ENCODE measurements around the gene ZNF536.
"Not testable (repeated sequence)": the region's sequence is repeated elsewhere in the genome, so short reads cannot be mapped to it uniquely, and the experiment has no call there.

Gene ZNF536

DNA sequence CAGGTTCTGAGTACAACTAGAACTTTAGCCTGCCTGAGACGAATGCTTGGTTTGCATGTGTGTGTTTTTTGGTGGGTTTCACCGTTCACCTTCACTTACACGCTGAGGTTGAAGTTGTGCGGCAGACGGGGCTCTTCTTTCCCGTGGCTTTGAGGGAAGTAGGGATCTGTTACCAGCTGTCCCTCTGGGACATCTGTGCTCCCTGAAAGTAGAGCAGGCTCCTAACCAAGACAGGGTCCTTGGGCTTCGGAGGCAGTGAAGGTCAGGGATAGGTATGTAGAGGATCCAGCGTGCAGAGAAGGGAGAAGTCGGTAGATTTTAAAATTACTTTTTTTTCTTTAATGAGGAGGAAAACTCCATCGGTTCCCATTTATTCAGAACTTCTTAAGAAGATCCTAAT lies 48.7 kb downstream of the ZNF536 start:
- DNase-seq = no peak

DNA sequence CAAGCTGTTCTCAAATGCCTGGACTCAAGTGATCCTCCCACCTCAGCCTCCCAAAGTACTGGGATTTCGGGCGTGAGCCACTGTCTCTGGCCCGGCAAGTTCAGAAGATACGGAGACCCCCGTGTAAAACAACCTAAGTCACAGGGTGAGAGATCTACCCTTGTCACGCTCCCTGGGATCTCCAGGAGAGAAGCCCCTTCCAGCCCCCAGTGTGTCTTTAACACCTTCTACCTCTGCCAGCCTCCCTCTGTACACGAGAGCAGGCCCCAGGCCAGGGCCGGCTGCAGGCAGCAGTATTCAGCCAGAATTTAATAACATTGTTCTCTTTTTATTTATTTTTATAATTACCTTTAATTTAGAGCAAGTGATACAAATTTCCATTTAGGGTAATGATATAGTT lies 49.4 kb downstream of the ZNF536 start:
- DNase-seq = no peak

DNA sequence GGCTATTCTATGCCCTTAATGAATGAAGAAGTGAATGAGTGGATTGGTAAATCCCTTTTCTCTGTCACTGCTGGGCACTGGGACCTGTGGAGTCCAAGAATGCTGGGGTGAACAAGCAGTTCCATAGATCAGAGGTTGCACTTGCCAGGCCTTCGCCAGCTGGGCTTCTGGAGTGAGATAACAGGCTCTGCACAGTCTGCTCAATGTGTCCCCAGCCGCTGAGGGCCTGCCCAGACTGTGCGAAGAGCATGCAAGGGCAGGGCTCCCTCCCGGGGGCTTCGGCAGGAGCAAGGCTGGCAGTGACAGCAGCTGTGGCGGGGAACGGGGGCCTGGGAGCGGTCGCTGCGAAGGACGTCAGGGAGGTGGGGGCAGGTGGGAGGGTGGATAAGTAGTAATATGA lies 51.3 kb downstream of the ZNF536 start:
- DNase-seq = no peak

DNA sequence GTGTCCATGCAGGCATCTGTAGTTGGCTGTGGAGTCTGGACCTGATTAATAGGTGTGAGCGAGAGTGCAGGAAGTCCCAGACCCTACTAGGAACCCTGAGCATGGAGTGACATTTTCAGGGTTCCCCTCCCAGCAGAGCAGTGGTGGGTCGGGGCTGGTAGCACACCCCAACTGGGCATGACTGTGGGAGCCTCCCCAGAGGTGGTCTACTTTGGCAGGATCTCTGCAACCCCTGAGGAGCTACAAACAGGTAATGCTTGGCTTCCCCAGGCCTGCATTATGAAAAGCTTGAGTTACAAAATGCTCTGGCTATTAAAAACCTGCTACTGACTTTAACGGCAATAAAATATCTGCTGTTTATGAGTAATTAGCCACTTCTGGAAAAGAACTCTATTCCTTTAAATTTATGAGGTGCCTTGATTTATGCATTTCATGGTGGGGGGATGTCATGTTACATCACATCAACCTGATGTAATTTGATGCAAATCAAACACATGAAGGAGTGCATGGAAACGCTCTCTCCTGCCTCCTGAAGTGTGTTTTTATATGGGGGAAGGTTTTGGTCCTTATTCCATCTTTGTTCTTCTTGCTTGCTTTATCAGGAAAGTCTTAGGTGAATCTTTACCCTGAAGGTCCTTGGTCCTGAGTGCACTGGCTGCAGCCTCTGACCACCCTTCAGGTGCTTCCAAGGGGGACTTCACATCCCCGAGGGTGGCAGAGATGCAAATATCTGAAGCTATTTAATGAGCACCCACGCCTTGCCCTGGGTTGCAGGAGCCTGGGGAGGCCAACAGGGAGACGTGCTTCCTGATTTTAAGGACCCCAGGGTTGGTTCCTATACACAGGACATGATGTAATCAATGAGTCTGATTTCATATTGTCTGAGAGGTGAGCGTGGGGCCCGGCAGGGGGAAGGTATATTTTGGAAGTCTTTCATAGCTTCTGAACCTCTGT lies 54.0 kb downstream of the ZNF536 start:
- no peak for DNase-seq

- no peak for DNase-seq
Measured at GRCh38 chr19:30426864-30427263, 54.7 kb downstream of the ZNF536 start.

DNA sequence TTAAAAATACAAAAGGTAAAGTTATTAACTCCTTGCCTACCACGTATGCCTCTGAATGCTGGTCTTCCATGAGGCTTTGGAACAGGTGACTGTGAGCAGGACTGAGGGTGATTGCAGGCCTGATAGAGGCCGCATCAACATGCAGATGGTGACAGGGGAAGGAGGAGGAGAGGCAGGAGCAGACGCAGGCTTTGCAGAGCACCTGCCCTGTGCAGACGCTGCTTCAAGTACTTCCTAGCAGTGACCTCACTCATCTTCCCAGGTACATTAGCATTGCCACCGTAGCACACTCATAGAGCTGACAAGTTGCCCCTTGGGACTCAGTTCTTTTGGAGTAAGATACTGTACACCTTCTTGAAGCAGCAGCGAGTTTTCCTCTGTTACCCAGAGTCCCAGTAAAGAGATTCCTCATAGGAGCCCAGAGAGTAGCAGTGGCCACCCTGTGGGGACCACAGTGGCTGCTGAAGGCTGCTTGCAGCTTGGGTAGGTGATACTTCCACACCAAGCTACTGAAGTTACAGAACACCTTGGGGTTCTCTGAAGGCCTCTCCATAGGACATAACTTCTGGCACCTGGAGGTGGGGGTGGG lies 56.0 kb downstream of the ZNF536 start:
- no peak for DNase-seq

DNA sequence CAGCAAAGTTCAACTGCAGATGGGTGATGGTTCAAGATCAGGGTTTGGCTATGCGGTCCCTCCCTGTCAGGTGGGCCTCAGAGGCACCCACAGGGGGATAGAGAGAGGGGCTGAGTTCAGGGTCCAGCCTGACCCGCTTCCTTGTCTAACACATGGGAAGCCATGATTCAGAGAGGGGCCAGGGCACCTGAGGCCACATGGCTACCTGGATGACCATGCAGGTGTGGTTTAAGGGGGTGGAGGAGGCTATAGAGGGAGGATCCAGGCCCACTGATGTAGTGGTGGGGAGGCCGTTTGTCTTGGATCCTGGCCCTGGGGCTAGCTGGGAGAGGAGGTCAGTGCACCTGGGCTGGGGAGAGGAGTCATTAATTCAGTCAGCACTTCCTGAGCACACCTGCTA lies 56.7 kb downstream of the ZNF536 start:
- DNase-seq = no peak

DNA sequence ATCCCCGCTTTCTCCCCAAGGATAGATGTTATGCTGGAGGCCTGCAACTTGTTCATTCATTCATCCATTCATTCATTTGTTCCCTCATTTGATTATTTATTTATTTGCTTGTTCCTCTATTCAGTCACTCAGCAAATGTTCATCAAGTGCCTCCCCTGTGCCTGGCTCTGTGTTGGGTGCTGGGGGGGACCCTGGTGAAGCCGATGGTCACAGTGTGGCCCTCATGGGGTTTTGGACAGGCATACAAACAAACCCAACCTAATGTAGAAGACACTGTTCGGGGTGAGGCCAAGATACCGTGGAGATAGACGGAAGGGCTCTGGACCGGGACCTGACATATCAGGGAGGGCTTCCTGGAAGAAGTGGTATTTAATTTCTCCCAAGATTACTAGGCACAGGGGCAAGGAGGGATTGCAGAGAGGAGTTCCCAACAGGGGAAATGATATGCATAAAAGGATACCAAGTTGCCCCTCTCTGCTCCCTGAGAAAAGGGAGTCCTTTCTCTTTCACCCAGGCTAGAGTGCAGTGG lies 58.1 kb downstream of the ZNF536 start:
- no peak for DNase-seq

DNA sequence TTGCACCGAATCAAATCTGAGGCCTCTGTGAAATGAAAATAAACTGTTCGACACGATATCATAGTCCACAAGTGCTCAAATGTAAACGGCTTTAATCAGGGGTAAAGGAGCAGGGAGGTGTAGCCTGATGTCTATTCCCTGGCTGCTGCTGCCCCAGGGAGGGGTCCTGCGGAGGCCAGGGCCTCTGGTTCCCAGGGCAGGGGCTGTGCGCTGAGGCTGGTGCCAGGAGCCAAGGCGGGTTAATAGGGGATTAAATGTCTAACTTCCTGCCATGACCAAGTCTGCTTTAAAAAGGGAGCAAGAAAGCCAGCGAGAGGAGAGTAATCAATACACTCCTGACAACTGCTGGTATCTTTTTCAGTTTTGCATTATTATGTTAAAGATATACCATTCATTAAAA lies 59.4 kb downstream of the ZNF536 start:
- no peak for DNase-seq

- DNase-seq = no peak
Measured at GRCh38 chr19:30434797-30435594, 62.8 kb downstream of the ZNF536 start.

- no peak for DNase-seq
Measured at GRCh38 chr19:30437869-30438268, 65.7 kb downstream of the ZNF536 start.

GRCh38 chr19:30439310-30439709 lies 67.1 kb downstream of the ZNF536 start:
- no peak for DNase-seq

DNA sequence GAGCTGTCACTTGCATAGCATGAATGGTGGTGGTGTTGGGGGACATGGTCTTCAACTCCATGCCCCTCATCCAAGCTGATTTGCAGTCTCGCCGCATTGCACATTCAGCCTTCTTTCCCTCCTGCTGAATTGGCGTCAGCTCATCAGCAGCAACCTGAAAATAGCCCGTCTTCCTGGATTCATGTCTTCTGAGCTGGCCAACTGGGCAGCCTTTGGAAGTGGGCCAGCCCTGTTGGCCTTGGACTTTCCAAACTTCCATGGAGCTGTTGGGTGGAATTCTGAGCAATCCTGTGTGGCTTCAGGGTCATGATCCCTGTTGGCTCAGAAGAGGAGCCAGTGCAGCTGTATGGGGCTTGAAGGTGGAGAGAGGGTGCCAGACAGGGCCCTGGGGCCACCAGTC lies 68.8 kb downstream of the ZNF536 start:
- DNase-seq = no peak

- DNase-seq = no peak
Measured at GRCh38 chr19:30442674-30443073, 70.5 kb downstream of the ZNF536 start.

DNA sequence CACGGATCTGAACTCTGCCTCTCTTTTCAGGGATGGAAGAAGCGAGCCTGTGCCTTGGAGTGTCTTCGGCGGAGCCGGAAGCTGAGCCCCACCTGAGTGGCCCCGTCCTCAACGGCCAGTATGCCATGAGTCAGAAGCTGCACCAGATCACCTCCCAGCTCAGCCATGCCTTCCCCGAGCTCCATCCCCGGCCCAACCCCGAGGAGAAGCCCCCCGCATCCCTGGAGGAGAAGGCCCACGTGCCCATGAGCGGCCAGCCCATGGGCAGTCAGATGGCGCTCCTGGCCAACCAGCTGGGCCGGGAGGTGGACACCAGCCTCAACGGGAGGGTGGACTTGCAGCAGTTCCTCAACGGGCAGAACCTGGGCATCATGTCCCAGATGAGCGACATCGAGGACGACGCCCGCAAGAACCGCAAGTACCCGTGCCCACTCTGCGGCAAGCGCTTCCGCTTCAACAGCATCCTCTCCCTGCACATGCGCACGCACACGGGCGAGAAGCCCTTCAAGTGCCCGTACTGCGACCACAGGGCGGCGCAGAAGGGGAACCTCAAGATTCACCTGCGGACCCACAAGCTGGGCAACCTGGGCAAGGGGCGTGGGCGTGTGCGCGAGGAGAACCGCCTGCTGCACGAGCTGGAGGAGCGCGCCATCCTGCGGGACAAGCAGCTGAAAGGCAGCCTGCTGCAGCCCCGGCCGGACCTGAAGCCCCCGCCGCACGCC lies 71.5 kb downstream of the ZNF536 start:
- DNase-seq = no peak

GRCh38 chr19:30444253-30444671 lies 72.1 kb downstream of the ZNF536 start:
- DNase-seq = no peak

GRCh38 chr19:30444686-30445232 lies 72.6 kb downstream of the ZNF536 start:
- no peak for DNase-seq

DNA sequence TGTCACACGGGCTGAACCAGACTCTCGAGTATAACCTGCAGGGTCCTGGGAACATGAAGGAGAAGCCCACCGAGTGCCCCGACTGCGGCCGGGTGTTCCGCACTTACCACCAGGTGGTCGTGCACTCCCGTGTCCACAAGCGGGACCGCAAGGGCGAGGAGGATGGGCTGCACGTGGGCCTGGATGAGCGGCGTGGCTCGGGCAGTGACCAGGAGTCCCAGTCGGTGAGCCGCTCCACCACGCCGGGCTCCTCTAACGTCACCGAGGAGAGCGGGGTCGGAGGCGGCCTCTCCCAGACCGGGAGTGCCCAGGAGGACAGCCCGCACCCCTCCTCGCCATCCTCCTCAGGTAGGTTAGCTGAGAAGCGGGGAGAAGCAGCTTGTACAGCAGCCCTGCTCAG lies 73.2 kb downstream of the ZNF536 start:
- DNase-seq = no peak

DNA sequence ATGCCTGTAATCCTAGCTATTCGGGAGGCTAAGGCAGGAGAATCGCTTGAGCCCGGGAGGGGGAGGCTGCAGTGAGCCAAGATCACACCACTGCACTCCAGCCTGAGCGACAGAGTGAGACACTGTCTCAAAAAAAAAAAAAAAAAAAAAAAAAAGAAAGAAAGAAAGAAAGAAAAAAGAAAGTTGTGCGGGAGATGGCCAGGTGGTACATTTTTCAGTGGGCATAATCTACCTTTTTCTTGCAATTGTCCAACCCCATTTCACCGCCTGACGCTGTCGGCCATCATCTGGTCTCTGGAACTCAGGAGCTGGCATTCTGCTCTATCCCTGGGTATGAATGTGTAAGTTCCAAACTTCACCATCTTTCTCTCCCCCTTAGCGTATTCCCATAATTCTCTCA lies 73.9 kb downstream of the ZNF536 start:
- DNase-seq = not testable (repeated sequence)

DNA sequence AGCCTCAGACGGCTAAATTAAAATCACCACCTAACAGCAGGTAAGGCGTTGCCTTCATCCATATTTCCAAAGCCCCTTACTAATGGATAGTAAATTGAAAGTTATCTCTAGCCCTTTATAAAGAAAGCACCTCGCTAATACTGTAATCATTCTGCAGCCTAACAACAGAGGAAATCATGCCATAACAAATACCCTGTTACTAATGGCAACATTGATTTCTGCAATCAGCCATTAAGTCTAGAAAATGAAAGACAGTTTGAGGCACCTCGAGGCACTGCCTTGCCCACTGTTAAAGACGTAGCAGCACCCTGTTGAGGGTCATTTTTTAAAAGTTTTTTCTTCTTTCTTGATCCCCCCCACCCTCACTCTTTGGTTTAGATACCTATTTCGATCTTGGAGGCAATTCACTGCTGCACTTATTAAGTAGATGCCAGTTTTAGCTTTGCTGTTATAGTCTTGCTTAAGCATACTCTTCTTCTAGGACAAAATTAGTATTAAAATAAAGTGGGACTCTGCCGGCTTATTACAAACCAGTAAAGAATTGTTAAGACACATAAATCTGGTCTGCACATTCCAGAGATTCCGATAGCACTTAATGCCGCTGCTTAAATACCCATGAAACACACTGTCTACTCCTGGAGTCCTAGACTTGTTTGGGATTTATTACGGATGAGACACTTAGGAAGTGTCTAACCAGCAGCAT lies 74.8 kb downstream of the ZNF536 start:
- no peak for DNase-seq

DNA sequence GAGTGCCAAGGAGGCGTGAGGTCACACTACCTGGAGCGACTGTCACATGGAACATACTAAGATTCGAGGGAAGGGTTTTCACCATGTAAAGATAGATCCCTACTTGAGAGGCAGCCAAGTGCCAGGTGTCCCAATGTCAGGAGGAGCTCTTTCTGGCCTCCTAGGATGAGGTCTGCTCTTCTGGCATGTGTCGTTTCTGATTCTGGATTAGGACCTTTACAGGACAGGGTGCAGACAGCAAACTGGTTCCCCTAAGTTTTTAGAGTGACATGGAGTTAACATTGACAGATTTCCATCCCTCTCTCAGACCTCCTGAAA lies 75.3 kb downstream of the ZNF536 start:
- DNase-seq = no peak

Measured in activated CD4-positive, alpha-beta T cell treated with anti-CD3 and anti-CD28 coated beads for 48 hours (primary cell).